GM20000 (cell line): ENCODE results near the gene MAST4.

Experiments
- DNase-seq: peaks from one replicate; pipeline ENCODE4 v3.0.0; 2012; ENCODE audit warnings: low spot score
- CTCF ChIP-seq: IDR thresholded peaks from 2 replicates; pipeline ENCODE4 v1.5.1; 2012; ENCODE audit warnings: mild to moderate bottlenecking, control low read depth; ENCODE audit errors: extremely low read depth, missing control alignments

The MAST4 gene

DNA sequence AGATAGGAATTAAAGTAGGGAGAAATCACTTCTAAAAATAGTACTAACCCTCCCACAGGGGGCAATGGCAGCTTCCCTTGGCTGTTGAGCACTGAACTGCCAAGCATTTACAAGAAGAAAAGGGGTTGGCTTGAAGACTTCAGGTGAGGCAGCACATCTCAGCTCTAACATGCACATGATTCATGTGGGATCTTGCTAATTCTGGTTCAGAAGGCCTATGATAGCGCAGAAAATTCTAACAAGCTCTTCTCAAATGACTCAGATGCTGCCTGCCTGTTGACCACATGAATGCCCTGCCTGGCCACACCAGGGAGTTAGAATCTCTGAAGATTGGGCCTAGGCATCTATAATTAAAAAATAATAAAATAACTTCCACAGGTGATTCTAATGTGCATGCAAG is 577.8 kb downstream of the MAST4 start:
- TF ChIP-seq CTCF = no peak
- no peak for DNase-seq

- no peak for TF ChIP-seq CTCF
- no peak for DNase-seq
Observed at GRCh38 chr5:67176936-67177335, 580.7 kb downstream of the MAST4 start.

DNA sequence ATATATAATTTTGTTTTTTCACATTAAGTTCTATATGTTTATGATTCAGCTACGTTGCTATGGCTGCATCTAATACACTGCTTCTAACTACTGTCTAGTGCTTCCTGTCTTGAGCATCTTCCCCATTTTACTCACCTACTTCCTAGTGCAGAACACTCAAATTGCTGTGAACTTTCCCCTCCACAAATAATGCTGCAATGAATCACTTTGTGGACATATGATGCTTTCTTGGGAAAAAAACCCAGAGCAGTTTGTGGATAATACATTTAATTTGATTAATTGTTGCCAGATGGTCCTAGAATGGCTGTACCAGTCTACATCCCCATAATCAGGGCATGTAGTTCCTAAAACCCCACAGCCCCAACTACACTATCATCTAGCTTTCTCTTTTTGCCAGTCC is 581.9 kb downstream of the MAST4 start:
- DNase-seq = no peak
- TF ChIP-seq CTCF = no peak

- DNase-seq = no peak
- TF ChIP-seq CTCF = no peak
Observed at GRCh38 chr5:67178966-67179365, 582.8 kb downstream of the MAST4 start.

GRCh38 chr5:67179697-67180361 is 583.6 kb downstream of the MAST4 start:
- TF ChIP-seq CTCF = no peak
- DNase-seq = no peak

DNA sequence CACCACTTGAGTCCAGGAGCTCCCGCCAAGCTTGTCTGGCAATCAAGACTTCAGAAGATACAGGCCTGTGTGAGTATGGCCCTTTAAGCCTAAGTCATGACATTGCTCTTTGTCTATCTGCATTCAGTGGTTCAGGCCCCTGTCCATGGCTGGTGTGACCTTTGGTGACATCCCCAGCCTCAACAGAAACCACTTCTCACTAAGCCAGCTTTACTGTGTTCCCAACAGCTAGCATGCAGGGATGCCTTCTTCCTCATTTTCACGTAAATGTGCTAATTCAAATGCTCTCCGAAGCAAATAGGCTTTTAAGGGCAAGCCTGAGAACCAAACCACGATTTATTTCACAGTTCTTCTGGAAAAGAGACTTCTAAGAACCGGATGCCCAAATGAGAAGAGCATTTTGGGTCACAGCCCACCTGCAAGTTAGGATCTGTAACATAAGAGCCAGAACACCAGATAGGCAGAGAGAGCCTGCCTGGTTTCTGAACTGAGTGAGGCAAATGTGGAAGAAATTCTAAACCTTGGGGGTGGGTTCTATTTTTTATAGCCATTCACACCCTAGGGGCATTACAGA is 585.5 kb downstream of the MAST4 start:
- TF ChIP-seq CTCF = no peak
- DNase-seq = no peak

GRCh38 chr5:67182301-67182790 is 586.2 kb downstream of the MAST4 start:
- no peak for DNase-seq
- TF ChIP-seq CTCF = no peak
